Sigmoid colon (tissue), 4 donors: ENCODE results near the gene PFDN5.

ENCODE experiments used
- CTCF ChIP-seq, 4 experiments: fragments of 450-650 bp in 3 of 4; fragments of 200-600 bp in 1 of 4; IDR thresholded peaks; one replicate each; pipeline ENCODE4 v1.5.1; 2016 to 2019; ENCODE audit warnings: antibody characterized with exemption in 4 of 4, mild to moderate bottlenecking in 3 of 4, moderate library complexity in 2 of 4
- EP300 ChIP-seq, 4 donors: sonication (generic); formaldehyde crosslinking; IDR thresholded peaks; one replicate each; pipeline ENCODE4 v1.6.1; 2017; ENCODE audit warnings: antibody characterized with exemption in 4 of 4
- POLR2A ChIP-seq, 2 donors: fragments of 450-650 bp; IDR thresholded peaks; one replicate each; pipeline ENCODE4 v1.6.1; 2016; ENCODE audit warnings: antibody characterized with exemption in 2 of 2, mild to moderate bottlenecking in 2 of 2, moderate library complexity in 2 of 2

GRCh38 chr12:53336181-53336681 is 40.9 kb downstream of the PFDN5 start, which contains the start of gene SP7:
- no peak for TF ChIP-seq CTCF (IDR thresholded peaks at IDR 0.05)
- no peak for TF ChIP-seq POLR2A (IDR thresholded peaks at IDR 0.05)
- no peak for TF ChIP-seq EP300 (IDR thresholded peaks at IDR 0.05)
